GM18499 (cell line): ENCODE measurements around the gene GFOD1.
"Not testable (repeated sequence)": the region's sequence is repeated elsewhere in the genome, so short reads cannot be mapped to it uniquely, and the experiment has no call there.

ENCODE experiments used
- ATAC-seq: cut with Tn5 transposase; IDR thresholded peaks from one replicate; pipeline ENCODE4 v1.9.1; 2021; ENCODE audit warnings: moderate number of reproducible peaks; ENCODE audit not compliant: insufficient read depth, unreplicated experiment

GFOD1 gene

GRCh38 chr6:13468839-13469238 is 18.6 kb downstream of the GFOD1 start:
- ATAC-seq, result no peak

DNA sequence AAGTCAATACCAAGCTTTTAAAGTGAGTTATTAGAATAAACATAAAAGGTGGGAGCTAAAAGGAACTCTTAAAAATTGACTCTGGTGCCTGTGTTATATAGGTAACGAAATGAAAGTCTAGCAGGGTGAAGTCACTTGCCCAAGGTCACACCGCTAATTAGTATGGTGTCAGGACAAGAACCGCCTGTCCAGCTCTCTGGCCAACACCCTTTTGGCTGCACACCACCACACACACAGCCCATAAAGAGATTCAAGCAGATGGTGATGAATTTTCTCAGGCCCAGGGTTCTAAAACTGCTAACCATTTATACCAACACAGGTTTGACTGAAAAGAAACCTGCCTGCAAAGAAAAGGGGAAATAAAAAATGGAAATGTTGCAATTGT is 20.2 kb downstream of the GFOD1 start:
- ATAC-seq, result no peak

- ATAC-seq, result no peak
Measured at GRCh38 chr6:13466304-13467215, 20.8 kb downstream of the GFOD1 start.

- no peak for ATAC-seq
Measured at GRCh38 chr6:13465734-13466133, 21.7 kb downstream of the GFOD1 start.

- no peak for ATAC-seq
Measured at GRCh38 chr6:13463941-13464340, 23.5 kb downstream of the GFOD1 start.

- no peak for ATAC-seq
Measured at GRCh38 chr6:13463328-13463717, 24.1 kb downstream of the GFOD1 start.

DNA sequence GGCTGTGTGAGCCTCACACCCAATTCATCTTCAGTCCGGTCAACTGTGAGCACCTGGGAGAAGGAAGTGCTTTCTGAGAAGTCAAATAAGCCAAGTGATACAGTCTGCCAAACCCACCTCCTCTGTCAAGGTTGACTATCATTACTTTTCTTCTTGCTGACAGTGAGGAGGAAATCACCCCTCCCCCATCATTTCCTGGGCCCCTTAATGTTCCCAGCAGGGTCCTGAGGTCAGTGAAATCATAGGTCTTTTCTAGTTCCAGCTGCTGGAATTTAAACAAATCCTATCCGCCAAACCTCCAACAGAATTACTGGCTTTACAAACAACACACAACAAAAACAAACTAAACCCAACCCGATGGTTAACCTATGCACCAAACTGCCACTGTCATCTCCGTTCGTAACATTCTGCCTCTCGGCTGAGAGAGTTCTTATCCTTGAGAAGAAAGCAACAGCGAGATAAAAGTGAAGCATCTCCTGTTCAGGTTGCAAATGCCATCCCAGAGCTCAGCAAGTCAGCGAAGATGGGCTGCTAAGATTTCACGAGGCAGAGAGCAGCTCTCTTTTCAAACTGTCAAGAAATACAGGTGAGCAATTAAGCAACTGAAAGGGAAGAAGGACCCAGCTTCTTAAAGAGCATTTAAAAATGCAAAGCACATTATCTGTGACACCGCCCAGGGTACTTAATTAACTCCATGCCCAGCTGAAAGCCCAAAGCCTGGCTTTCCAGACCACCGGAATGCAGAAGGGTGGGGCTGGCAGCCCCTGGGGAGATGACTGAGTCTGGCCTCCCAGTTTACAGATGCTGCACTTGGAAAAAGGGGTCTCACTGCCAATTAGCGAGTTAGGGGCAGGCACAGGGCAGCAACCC is 24.7 kb downstream of the GFOD1 start:
- no peak for ATAC-seq

GRCh38 chr6:13461805-13462204 is 25.6 kb downstream of the GFOD1 start:
- no peak for ATAC-seq

GRCh38 chr6:13461307-13461706 is 26.1 kb downstream of the GFOD1 start:
- ATAC-seq, result no peak

DNA sequence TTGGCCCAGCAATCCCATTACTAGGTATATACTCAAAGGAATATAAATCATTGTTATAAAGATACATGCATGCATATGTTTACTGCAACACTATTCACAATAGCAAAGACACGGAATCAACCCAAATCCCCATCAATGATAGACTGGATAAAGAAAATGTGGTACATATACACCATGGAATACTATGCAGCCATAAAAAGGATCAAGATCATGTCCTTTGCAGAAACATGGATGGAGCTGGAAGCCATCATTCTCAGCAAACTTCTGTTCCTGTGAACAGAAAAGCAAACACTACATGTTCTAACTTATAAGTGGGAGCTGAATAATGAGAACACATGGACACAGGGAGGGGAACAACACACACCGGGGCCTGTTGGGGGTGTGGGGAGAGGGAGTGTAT is 27.1 kb downstream of the GFOD1 start:
- ATAC-seq, result not testable (repeated sequence)

DNA sequence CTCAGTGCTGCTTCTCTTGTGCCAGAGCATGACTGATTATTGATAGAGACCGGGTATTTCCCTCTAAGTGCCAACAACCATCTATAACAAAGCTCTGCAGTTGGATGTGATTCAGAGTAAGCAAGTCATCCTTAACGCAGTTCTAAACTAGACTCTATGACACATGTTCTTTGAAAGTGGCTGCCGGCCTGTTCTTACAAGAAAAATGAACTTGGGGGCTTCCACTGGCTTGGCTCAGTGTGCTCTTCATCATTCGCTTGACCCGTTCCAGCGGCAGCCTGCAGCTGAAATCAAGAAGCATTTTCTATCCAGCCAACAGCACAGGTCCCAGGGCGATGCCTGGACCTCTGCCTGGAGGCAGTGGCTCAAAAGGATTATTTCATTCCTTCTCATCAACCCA is 29.8 kb downstream of the GFOD1 start:
- ATAC-seq, result no peak

- no peak for ATAC-seq
Measured at GRCh38 chr6:13455552-13455966, 31.8 kb downstream of the GFOD1 start.

DNA sequence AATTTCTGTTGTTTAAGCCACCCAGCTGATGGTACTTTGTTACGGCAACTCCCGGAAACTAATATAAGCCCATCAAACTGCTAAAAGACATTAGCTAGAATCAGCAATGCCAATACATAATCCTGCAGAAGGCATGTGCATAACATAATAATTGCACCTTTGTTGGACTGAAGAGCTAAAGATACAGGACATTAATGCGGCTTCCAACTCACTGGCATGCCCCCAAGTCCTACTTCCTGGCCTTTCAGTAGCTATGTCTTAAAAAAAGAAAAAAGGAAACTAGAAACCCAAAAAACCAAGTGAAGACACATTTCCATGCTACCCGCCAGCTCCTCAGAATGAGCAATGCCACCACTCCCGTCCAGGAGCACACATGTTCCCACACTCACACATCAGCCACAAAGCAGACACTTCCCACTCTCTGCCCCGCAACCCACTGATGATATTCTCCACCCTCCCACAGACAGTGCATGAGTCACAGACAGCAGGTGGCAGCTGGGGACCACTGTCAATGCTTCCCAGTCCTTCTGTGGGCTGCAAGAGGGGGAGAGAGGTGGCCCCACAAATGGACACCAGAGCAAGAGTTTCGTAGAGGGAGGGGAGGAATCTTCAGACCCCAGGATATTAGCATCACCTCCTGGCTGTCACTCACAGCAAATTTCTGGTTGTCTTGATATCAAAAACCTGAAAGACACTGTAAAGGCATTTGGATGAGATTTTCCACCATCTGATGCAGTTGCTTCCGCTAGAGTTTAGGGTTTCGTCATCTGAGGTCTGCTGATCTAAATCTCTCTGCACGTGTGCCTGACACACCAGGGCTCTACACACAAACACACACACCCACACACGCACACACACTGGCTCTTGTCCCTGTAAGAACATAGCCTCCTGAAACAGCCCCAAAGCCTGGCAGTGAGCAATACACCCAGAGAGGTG is 32.8 kb downstream of the GFOD1 start:
- ATAC-seq, result no peak

GRCh38 chr6:13453771-13454251 is 33.6 kb downstream of the GFOD1 start:
- ATAC-seq, result no peak

DNA sequence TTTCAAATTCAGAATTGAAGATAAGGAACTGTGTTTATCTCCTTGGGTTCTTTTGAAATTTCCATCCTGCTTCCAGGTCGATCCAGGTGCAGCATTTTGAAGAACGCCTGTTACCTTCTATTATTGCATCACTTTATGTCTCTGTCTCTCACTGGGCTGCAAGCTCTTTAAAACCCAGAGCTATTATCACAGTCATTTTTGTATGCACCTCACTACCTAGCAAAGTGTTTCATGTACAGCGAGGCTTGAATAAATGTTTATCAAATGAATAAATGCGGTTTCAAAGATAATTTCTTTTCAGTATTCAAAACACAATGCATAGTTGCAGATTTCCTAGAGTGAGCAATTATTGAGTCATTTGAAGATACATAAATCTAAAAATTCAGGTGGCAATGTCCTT is 34.2 kb downstream of the GFOD1 start:
- ATAC-seq, result no peak

DNA sequence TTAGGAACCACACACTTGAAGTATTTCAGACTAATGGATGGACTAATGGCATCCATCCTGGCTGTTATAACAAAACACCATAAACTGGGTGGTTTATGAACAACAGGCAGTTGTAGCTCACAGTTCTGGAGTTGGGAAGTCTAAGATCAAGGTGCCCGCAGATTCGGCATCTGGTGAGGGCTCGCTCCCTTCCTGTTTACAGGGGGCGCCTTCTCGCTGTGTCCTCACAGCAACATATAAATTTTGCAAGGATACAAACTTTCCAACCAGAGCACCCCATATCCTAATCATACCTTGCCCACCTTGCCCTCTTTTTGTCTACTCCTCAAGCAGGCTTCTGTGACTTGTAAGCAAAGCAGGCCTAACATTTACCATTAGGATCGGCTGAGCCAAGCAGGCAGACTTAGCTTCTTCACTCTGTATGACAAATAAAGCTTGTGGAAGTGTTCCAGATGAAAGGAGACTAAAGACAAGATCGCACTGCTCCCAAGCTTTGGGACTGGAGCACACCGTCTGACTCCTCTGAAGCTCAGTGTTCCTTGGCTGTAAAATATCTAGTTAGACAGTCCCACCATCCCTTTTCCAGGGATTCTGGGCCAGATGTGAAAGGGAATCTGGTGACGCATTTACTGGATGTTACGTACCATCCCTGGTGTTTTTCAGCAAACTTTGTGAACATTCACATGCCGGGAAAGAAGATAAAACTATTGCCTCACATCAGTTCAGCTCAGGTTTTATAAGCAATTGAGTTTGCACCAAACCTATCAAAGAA is 34.9 kb downstream of the GFOD1 start:
- ATAC-seq, result no peak

DNA sequence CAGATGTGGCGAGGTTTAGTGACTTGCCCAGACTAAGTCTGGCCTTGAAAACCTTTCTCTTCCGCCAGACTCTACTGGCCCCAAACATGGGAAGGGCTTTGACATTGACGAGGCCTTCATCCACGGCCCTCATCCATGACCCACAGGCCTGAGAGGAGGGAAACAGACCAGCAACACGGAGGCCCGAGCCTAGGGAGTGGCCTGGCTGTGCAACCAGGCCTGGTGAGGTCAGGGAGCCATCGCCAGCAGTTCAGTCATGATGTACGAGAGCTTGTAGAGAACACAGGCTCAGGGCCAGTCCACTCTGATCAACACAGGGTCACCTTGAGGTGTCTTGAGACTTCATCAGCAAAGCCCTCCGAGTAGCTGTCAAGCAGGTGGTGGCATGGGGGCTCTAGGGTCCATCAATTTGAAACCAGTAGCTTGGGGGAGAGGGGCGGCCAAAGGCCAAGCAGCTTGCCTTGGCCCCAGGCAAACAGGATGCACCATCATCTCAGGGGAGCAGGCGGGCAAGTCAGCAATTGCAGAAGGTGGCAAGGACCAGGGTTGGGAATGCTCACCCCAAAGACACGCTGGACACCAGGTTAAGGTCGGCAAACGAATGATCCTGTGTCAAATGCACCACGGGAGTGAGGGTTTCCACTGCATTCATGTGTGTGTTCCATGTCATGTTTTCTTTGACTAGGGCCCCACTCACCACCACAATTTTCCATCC is 36.1 kb downstream of the GFOD1 start:
- ATAC-seq, result no peak

GRCh38 chr6:13450628-13451027 is 36.8 kb downstream of the GFOD1 start:
- ATAC-seq, result no peak
